ENCODE results near the gene NBEA. TPM values are rescaled to one million over a fixed set of nuclear protein-coding genes. Genes with fewer than 3 reads are reported as not detected.
A peak's percentile ranks its signal among the peaks of the same experiment; 100 is the strongest.
"Not testable (repeated sequence)": the region's sequence is repeated elsewhere in the genome, so short reads cannot be mapped to it uniquely, and the experiment has no call there.

The NBEA gene
- total and polyA plus RNA-seq, 5 experiments from 2014 or later, result 1.1 to 8.0 (median 1.7) TPM

- H3K4me3 Mint-ChIP-seq, result no peak overlapping the region
- no peak for ATAC-seq
- H3K36me3 Mint-ChIP-seq, result peaks cover 0 to 7% (median 3%) of the 10 kb centered on the region in 3 donors
- H3K9me3 Mint-ChIP-seq, result no peaks in the 10 kb centered on the region
- H3K27me3 Mint-ChIP-seq, result no peaks in the 10 kb centered on the region
- no peak for DNase-seq
- H3K4me1 Mint-ChIP-seq, result no peaks in the 10 kb centered on the region
- POLR2A ChIA-PET, result no interaction called here
- no peak overlapping the region for H3K27ac Mint-ChIP-seq
Measured at GRCh38 chr13:35630551-35631275, 688.6 kb downstream of the NBEA start.

DNA sequence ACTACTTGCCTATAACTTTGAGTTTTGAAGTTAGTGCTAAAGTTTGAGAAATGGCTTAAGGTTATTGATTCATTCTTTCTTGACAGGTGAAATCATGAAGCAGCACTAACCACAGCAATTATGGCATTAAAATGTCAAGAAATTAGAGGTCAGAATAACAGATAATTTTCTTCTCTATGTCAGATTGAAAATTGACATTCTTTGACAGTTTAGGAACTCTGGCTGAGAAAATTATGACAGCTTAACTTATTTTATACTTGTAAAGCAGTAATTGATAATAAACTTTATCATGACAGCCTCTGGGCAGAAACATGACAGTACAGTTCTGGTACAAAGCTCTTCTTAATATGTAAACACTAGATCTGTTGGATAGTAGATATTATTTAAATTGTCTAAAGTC is 689.6 kb downstream of the NBEA start:
- H3K4me1 Mint-ChIP-seq, result no peaks in the 10 kb centered on the region
- POLR2A ChIA-PET, result no interaction called here
- peaks cover 0 to 7% (median 3%) of the 10 kb centered on the region in 3 donors for H3K36me3 Mint-ChIP-seq
- no peaks in the 10 kb centered on the region for H3K9me3 Mint-ChIP-seq
- H3K27ac Mint-ChIP-seq, result no peak overlapping the region
- ATAC-seq (no peak), DNase-seq (no peak)
- no peak overlapping the region for H3K4me3 Mint-ChIP-seq
- H3K27me3 Mint-ChIP-seq, result no peaks in the 10 kb centered on the region

- Mint-ChIP-seq H3K27me3 (no peaks in the 10 kb centered on the region), H3K27ac (no peak overlapping the region), H3K36me3 (peaks cover 5 to 14% (median 6%) of the 10 kb centered on the region in 3 donors), H3K4me1 (no peaks in the 10 kb centered on the region), H3K9me3 (no peaks in the 10 kb centered on the region), H3K4me3 (no peak overlapping the region)
- POLR2A ChIA-PET, result no interaction called here
- DNase-seq (no peak), ATAC-seq (no peak)
Measured at GRCh38 chr13:35643625-35644024, 701.6 kb downstream of the NBEA start.

GRCh38 chr13:35646056-35646774 is 704.1 kb downstream of the NBEA start:
- H3K9me3 Mint-ChIP-seq, result no peaks in the 10 kb centered on the region
- no peak for DNase-seq
- POLR2A ChIA-PET, result no interaction called here
- no peaks in the 10 kb centered on the region for H3K4me1 Mint-ChIP-seq
- peaks cover 14 to 33% (median 15%) of the 10 kb centered on the region in 3 donors for H3K36me3 Mint-ChIP-seq
- no peak for ATAC-seq
- H3K27me3 Mint-ChIP-seq, result no peaks in the 10 kb centered on the region
- no peak overlapping the region for H3K4me3 Mint-ChIP-seq
- no peak overlapping the region for H3K27ac Mint-ChIP-seq

- POLR2A ChIA-PET, result no interaction called here
- DNase-seq (no peak), ATAC-seq (no peak)
- H3K36me3 Mint-ChIP-seq, result peaks cover 14 to 41% (median 22%) of the 10 kb centered on the region in 3 donors
- peaks cover 0 to 2% (median 0%) of the 10 kb centered on the region in 9 donors for H3K9me3 Mint-ChIP-seq
- H3K27me3 Mint-ChIP-seq, result no peaks in the 10 kb centered on the region
- no peak overlapping the region for H3K4me3 Mint-ChIP-seq
- H3K4me1 Mint-ChIP-seq, result no peaks in the 10 kb centered on the region
- H3K27ac Mint-ChIP-seq, result no peak overlapping the region
Measured at GRCh38 chr13:35648201-35648600, 706.1 kb downstream of the NBEA start.

GRCh38 chr13:35649162-35649561 is 707.1 kb downstream of the NBEA start:
- H3K27ac Mint-ChIP-seq, result no peak overlapping the region
- no peaks in the 10 kb centered on the region for H3K27me3 Mint-ChIP-seq
- H3K4me1 Mint-ChIP-seq, result no peaks in the 10 kb centered on the region
- no peak overlapping the region for H3K4me3 Mint-ChIP-seq
- H3K36me3 Mint-ChIP-seq, result peaks cover 14 to 42% (median 22%) of the 10 kb centered on the region in 3 donors
- H3K9me3 Mint-ChIP-seq, result peaks cover 0 to 2% (median 0%) of the 10 kb centered on the region in 9 donors
- no peak for DNase-seq
- no peak for ATAC-seq
- POLR2A ChIA-PET, result no interaction called here

DNA sequence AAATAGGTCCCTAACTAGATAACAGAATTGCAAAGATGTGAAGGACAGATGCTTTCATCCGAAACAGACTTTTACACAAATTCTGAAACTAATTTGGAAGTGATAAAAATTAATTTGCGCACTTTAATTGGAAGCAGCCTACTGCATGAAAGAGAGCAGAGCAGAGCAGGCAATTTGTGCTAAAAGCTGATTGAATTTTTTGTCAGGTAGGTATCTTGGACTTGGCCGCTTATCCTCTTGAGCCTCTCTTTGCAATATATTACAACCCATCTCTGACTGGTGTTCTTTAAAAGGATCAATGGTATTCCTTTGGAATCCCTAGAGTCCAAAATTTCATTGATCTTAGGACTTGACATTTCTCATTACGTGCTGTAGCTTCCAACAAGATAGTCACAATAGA is 717.7 kb downstream of the NBEA start:
- Mint-ChIP-seq H3K4me3 (no peak overlapping the region), H3K36me3 (peaks cover 0 to 9% (median 8%) of the 10 kb centered on the region in 3 donors)
- ATAC-seq, result no peak

GRCh38 chr13:35664747-35665146 is 722.7 kb downstream of the NBEA start:
- H3K27me3 Mint-ChIP-seq, result no peaks in the 10 kb centered on the region
- no peak overlapping the region for H3K27ac Mint-ChIP-seq
- POLR2A ChIA-PET, result no interaction called here
- no peaks in the 10 kb centered on the region for H3K4me1 Mint-ChIP-seq
- H3K4me3 Mint-ChIP-seq, result no peak overlapping the region
- ATAC-seq (no peak), DNase-seq (no peak)
- peaks cover 5 to 13% (median 6%) of the 10 kb centered on the region in 3 donors for H3K36me3 Mint-ChIP-seq
- H3K9me3 Mint-ChIP-seq, result no peaks in the 10 kb centered on the region

More for the DNA sequence above, 717.7 kb downstream of the NBEA start:
- POLR2A ChIA-PET, result no interaction called here
- DNase-seq, result no peak
- H3K27ac Mint-ChIP-seq, result no peak overlapping the region
- H3K4me1 Mint-ChIP-seq, result no peaks in the 10 kb centered on the region
- H3K27me3 Mint-ChIP-seq, result no peaks in the 10 kb centered on the region
- no peaks in the 10 kb centered on the region for H3K9me3 Mint-ChIP-seq

GRCh38 chr13:35669321-35669720 is 727.3 kb downstream of the NBEA start:
- H3K36me3 Mint-ChIP-seq, result peaks cover 5 to 15% (median 7%) of the 10 kb centered on the region in 3 donors
- POLR2A ChIA-PET, result no interaction called here
- no peak for DNase-seq
- H3K27me3 Mint-ChIP-seq, result no peaks in the 10 kb centered on the region
- ATAC-seq, result no peak
- H3K4me3 Mint-ChIP-seq, result no peak overlapping the region
- H3K4me1 Mint-ChIP-seq, result no peaks in the 10 kb centered on the region
- H3K27ac Mint-ChIP-seq, result no peak overlapping the region
- no peaks in the 10 kb centered on the region for H3K9me3 Mint-ChIP-seq

GRCh38 chr13:35672611-35673010 is 730.5 kb downstream of the NBEA start:
- Mint-ChIP-seq H3K4me3 (no peak overlapping the region), H3K27ac (no peak overlapping the region), H3K9me3 (peaks cover 0 to 8% (median 2%) of the 10 kb centered on the region in 9 donors), H3K4me1 (no peaks in the 10 kb centered on the region), H3K36me3 (peaks cover 4 to 5% (median 5%) of the 10 kb centered on the region in 3 donors), H3K27me3 (no peaks in the 10 kb centered on the region)
- POLR2A ChIA-PET, result no interaction called here
- ATAC-seq (no peak), DNase-seq (no peak)

GRCh38 chr13:35675651-35676050 is 733.6 kb downstream of the NBEA start:
- peak overlapping the region in 1 of 10 donors; percentile 7 for H3K4me3 Mint-ChIP-seq
- H3K27me3 Mint-ChIP-seq, result peaks cover 0 to 1% (median 0%) of the 10 kb centered on the region in 5 donors
- H3K27ac Mint-ChIP-seq, result no peak overlapping the region
- ATAC-seq (no peak), DNase-seq (no peak)
- POLR2A ChIA-PET, result no interaction called here
- no peaks in the 10 kb centered on the region for H3K4me1 Mint-ChIP-seq
- peaks cover 0 to 3% (median 0%) of the 10 kb centered on the region in 3 donors for H3K36me3 Mint-ChIP-seq
- peaks cover 0 to 8% (median 2%) of the 10 kb centered on the region in 9 donors for H3K9me3 Mint-ChIP-seq

DNA sequence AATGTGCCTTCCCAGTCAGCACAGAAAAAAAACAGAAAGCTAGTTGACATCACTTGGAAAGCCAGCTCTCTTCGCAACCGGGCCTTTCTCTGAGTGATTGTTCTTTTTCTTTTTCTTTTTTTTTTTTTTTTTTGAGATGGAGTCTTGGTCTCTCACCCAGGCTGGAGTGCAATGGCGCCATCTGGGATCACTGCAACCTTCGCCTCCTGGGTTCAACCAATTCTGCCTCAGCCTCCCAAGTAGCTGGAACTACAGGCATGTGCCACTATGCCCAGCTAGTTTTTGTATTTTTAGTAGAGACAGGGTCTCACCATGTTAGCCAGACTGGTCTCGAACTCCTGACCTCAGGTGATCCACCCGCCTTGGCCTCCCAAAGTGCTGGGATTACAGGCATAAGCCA is 735.8 kb downstream of the NBEA start:
- H3K4me1 Mint-ChIP-seq, result not testable (repeated sequence)

DNA sequence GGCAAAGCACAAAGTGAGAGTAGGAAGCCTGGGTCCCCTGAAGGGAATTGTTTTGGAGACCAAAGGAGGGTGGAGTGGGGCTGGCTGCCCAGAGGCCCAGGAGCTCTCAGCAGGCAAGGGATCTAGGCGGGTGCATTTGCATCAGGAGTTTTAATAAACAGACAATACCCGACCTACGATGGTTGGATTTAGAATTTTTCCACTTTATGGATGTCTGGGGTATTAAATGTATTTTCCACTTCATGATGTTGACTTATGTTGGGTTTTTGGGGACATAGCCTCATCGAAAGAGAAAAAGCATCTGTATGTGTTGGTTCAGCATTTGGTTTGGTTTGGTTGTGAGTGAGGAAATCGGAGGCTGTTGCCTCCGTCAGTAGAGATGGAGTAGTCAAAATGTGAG is 739.6 kb downstream of the NBEA start:
- H3K4me1 Mint-ChIP-seq, result peaks cover 0 to 2% (median 0%) of the 10 kb centered on the region in 4 donors
- no peak overlapping the region for H3K4me3 Mint-ChIP-seq
- H3K36me3 Mint-ChIP-seq, result peaks cover 0 to 3% (median 0%) of the 10 kb centered on the region in 3 donors
- ATAC-seq (no peak), DNase-seq (no peak)
- no peak overlapping the region for H3K27ac Mint-ChIP-seq
- peaks cover 0 to 7% (median 2%) of the 10 kb centered on the region in 9 donors for H3K9me3 Mint-ChIP-seq
- peaks cover 0 to 3% (median 1%) of the 10 kb centered on the region in 5 donors for H3K27me3 Mint-ChIP-seq
- POLR2A ChIA-PET, result no interaction called here

More for the DNA sequence above, 735.8 kb downstream of the NBEA start:
- POLR2A ChIA-PET, ATAC-seq, H3K4me3 Mint-ChIP-seq, H3K27me3 Mint-ChIP-seq, H3K36me3 Mint-ChIP-seq, H3K9me3 Mint-ChIP-seq, H3K27ac Mint-ChIP-seq, DNase-seq: not testable (repeated sequence)
